HepG2 (cell line): ENCODE measurements around the gene NKPD1. TPM values are rescaled to one million over a fixed set of nuclear protein-coding genes. Genes with fewer than 3 reads are reported as not detected.

Experiments
- BATF2 ChIP-seq: sonication (generic); formaldehyde crosslinking; IDR thresholded peaks from 2 replicates; pipeline ENCODE4 v1.8.0; 2022; ENCODE audit warnings: mild to moderate bottlenecking, missing genetic modification reagents, moderate library complexity
- GABPA ChIP-seq, 2 experiments: IDR thresholded peaks; 2 replicates each; pipeline ENCODE4 v1.6.1; 2011 to 2016; ENCODE audit warnings: low read depth in 2 of 2, low read length in 1 of 2, missing biosample characterization in 1 of 2, missing genetic modification characterization in 1 of 2
- GATAD2A ChIP-seq: IDR thresholded peaks from 2 replicates; pipeline ENCODE4 v1.6.1; 2016
- GTF2F1 ChIP-seq: fragments of 150-350 bp; IDR thresholded peaks from 2 replicates; pipeline ENCODE4 v1.6.1; 2014; ENCODE audit warnings: low read length
- HDAC1 ChIP-seq: sonication (generic); formaldehyde crosslinking; IDR thresholded peaks from 2 replicates; pipeline ENCODE4 v1.5.1; 2020; ENCODE audit warnings: mild to moderate bottlenecking, missing genetic modification reagents
- KDM2A ChIP-seq: sonication (generic); formaldehyde crosslinking; IDR thresholded peaks from 2 replicates; pipeline ENCODE4 v1.4.0; 2020; ENCODE audit warnings: low read depth, missing genetic modification reagents, borderline replicate concordance
- NFIC ChIP-seq: IDR thresholded peaks from 2 replicates; pipeline ENCODE4 v1.6.1; 2012; ENCODE audit warnings: mild to moderate bottlenecking, low read length, inconsistent platforms
- RXRB ChIP-seq: IDR thresholded peaks from 2 replicates; pipeline ENCODE4 v1.6.1; 2016; ENCODE audit warnings: borderline replicate concordance, missing genetic modification reagents, missing compliant biosample characterization
- SRSF4 ChIP-seq: fragments of 200-400 bp; formaldehyde crosslinking; IDR thresholded peaks from one replicate; pipeline ENCODE4 v1.6.1; 2018; ENCODE audit warnings: mild to moderate bottlenecking, low read depth, low read length, moderate library complexity; ENCODE audit not compliant: poor library complexity, severe bottlenecking
- SSRP1 ChIP-seq: IDR thresholded peaks from 2 replicates; pipeline ENCODE4 v1.6.1; 2016; ENCODE audit warnings: control low read depth
- ZNF142 ChIP-seq: sonication (generic); formaldehyde crosslinking; IDR thresholded peaks from 2 replicates; pipeline ENCODE4 v1.4.0; 2020; ENCODE audit warnings: missing genetic modification reagents
- ZNF281 ChIP-seq: sonication (generic); formaldehyde crosslinking; IDR thresholded peaks from 2 replicates; pipeline ENCODE4 v1.4.0; 2020; ENCODE audit warnings: missing genetic modification reagents, borderline replicate concordance
- ZNF512 ChIP-seq: sonication (generic); formaldehyde crosslinking; IDR thresholded peaks from 2 replicates; pipeline ENCODE4 v1.4.0; 2020; ENCODE audit warnings: mild to moderate bottlenecking, missing genetic modification reagents
- ZNF574 ChIP-seq: sonication (generic); formaldehyde crosslinking; IDR thresholded peaks from 2 replicates; pipeline ENCODE4 v1.4.0; 2020; ENCODE audit warnings: missing genetic modification reagents
- ZSCAN30 ChIP-seq: sonication (generic); formaldehyde crosslinking; IDR thresholded peaks from 2 replicates; pipeline ENCODE4 v1.5.0; 2020; ENCODE audit warnings: mild to moderate bottlenecking, missing genetic modification reagents
- polyA plus RNA-seq, 8 experiments: library from polyadenylated mRNA; depleted of rRNA in 3 of 8; stranded (reverse) in 7 of 8; unstranded in 1 of 8; fragments of >200 nt; fragmentation: Illumina TruSeq in 4 of 8; extraction: Trizol in 4 of 8; gene quantifications; 2 replicates each; pipeline versions ENCODE4 v1.2.1 to v1.2.3, GENCODE V29; 2011 to 2016; ENCODE audit warnings: low read depth in 4 of 8, missing spikeins in 1 of 8, mixed read lengths in 1 of 8; ENCODE audit not compliant: insufficient read depth in 1 of 8
- total RNA-seq, 5 experiments: library from RNA; depleted of rRNA; stranded (reverse); fragments of >200 nt; fragmentation: Illumina TruSeq; extraction: Trizol; gene quantifications; 2 replicates each; pipeline ENCODE4 v1.2.3, GENCODE V29; 2016; ENCODE audit warnings: low read depth in 1 of 5

The NKPD1 gene
- total and polyA plus RNA-seq, 2 of the 13 experiments (the other 11 are each of a cell fraction or from before 2014, with no cell fraction given) = 0.03 TPM; not detected in 1

- TF ChIP-seq BATF2 (no peak), KDM2A (CRISPR knock-in tag) (peak; percentile 55; the same call in 1 of the 2 replicates), GATAD2A (CRISPR knock-in tag) (peak; percentile 44), ZNF281 (no peak), SRSF4 (no peak), SSRP1 (CRISPR knock-in tag) (no peak), ZNF512 (CRISPR knock-in tag) (no peak), RXRB (CRISPR knock-in tag) (peak; percentile 60; the same call in 1 of the 2 replicates), ZNF142 (CRISPR knock-in tag) (no peak), HDAC1 (CRISPR knock-in tag) (peak; percentile 48; the same call in 1 of the 2 replicates), ZSCAN30 (CRISPR knock-in tag) (no peak), GTF2F1 (no peak), GABPA (IDR thresholded peaks at IDR 0.05; ENCODE audit: low read depth, low read length) (no peak), GABPA (CRISPR knock-in tag; IDR thresholded peaks at IDR 0.05; ENCODE audit: low read depth) (peak; percentile 44; the same call in 1 of the 2 replicates), ZNF574 (CRISPR knock-in tag) (no peak), NFIC (no peak)
These were observed 6.0 kb upstream of the NKPD1 start (continued) for GRCh38 chr19:45166723-45167252.
